Upper lobe of left lung (tissue), 6 donors: ENCODE measurements around the gene BAHD1. TPM values are rescaled to one million over a fixed set of nuclear protein-coding genes. Genes with fewer than 3 reads are reported as not detected.

ENCODE experiments used
- ATAC-seq, 2 donors: fragments of 200-7000 bp; cut with Tn5 transposase; one replicate each; pipeline ENCODE4 v1.9.1; 2022; ENCODE audit warnings: mild to moderate bottlenecking in 2 of 2, moderate library complexity in 2 of 2; ENCODE audit not compliant: low FRiP score in 2 of 2
- DNase-seq, 2 donors: peaks; one replicate each; pipeline ENCODE4 v3.0.0-alpha.2; 2019 to 2020
- H3K27ac ChIP-seq, 4 donors: fragments of 200-600 bp; sonication (generic); one replicate each; pipeline ENCODE4 v1.5.1; 2016 to 2019
- H3K27me3 ChIP-seq, 4 donors: fragments of 200-600 bp; sonication (generic); one replicate each; pipeline ENCODE4 v1.5.1; 2017 to 2019
- H3K36me3 ChIP-seq, 4 donors: fragments of 200-600 bp; sonication (generic); one replicate each; pipeline ENCODE4 v1.5.1; 2016 to 2019
- H3K4me1 ChIP-seq, 4 donors: fragments of 200-600 bp; sonication (generic); one replicate each; pipeline ENCODE4 v1.5.1; 2018 to 2019
- H3K4me3 ChIP-seq, 4 donors: fragments of 200-600 bp; sonication (generic); one replicate each; pipeline ENCODE4 v1.5.1; 2017 to 2019; ENCODE audit warnings: mild to moderate bottlenecking in 2 of 4, moderate library complexity in 1 of 4
- H3K9me3 ChIP-seq, 4 donors: fragments of 200-600 bp; sonication (generic); one replicate each; pipeline ENCODE4 v1.5.1; 2018 to 2019
- EP300 ChIP-seq, 4 donors: sonication (generic); formaldehyde crosslinking; IDR thresholded peaks; one replicate each; pipeline ENCODE4 v1.5.1; 2017; ENCODE audit warnings: antibody characterized with exemption in 4 of 4, control low read depth in 2 of 4
- POLR2A ChIP-seq, 4 donors: fragments of 450-650 bp; IDR thresholded peaks; one replicate each; pipeline ENCODE4 v1.5.1; 2016 to 2017; ENCODE audit warnings: antibody characterized with exemption in 4 of 4, mild to moderate bottlenecking in 2 of 4
- POLR2AphosphoS5 ChIP-seq, 2 donors: sonication (generic); formaldehyde crosslinking; IDR thresholded peaks; one replicate each; pipeline ENCODE4 v1.5.1; 2017; ENCODE audit warnings: antibody characterized with exemption in 2 of 2
- WGBS, 2 donors: methylation state at CpG; one replicate each; pipeline ENCODE4 v1.1.5; 2017 to 2018; 5-methylcytosine and 5-hydroxymethylcytosine counted together
- total RNA-seq, 6 donors: library from RNA; depleted of rRNA in 4 of 6; stranded (reverse); fragments of >200 nt in 4 of 6; gene quantifications; one replicate each; pipeline versions ENCODE4 v1.1.0 to v1.2.1, GENCODE V29; 2016 to 2021
- TF ChIP-seq, protein P1 (sequence below), 6 experiments: fragments of 450-650 bp in 4 of 6; fragments of 200-600 bp in 2 of 6; sonication (generic) in 2 of 6; IDR thresholded peaks; one replicate each; pipeline ENCODE4 v1.5.1; 2016 to 2019; ENCODE audit warnings: antibody characterized with exemption in 6 of 6
- donor health status: DM: no; HTN: no; CAD: no; lungs with moderate emphysema.
- donor health status: DM: no; HTN: yes; CAD: no; lungs with severe emphysema.

The BAHD1 gene
- total RNA-seq, 6 donors from 2014 or later: 21.0 to 36.9 (median 28.5) TPM

DNA sequence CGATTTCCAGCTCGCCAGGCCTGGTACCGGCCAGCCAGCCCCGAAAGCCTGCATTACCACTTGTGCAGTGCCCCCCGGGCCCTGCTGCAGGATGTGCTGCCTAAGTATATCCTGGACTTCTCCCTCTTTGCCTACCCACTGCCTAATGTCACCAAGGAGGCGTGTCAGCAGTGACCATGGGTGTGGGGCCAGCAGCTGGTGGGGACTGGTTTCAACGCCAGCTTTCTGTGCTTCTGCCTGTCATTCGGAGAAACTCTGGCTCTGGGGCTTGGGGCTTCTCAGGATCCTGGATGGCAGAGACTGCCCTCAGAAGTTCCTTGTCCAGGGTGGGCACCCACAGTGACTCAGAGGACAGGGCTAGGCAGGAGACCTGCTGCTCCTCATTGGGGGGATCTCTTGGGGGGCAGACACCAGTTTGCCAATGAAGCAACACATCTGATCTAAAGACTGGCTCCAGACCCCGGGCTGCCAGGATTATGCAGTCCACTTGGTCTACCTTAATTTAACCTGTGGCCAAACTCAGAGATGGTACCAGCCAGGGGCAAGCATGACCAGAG lies 31.5 kb downstream of the BAHD1 start:
- Histone ChIP-seq H3K27me3 (no peaks in the 10 kb centered on the region), H3K4me3 (peak overlapping the region in 3 of 4 donors; percentile 75 to 94 (median 80)), H3K4me1 (peaks cover 8 to 20% (median 13%) of the 10 kb centered on the region in 4 donors), H3K9me3 (no peaks in the 10 kb centered on the region), H3K27ac (peak overlapping the region in 2 of 4 donors; percentile 91 to 93), H3K36me3 (no peaks in the 10 kb centered on the region)
- no peak for ATAC-seq
- no peak for DNase-seq
- TF ChIP-seq POLR2AphosphoS5 (IDR thresholded peaks at IDR 0.05): no peak
- no peak for TF ChIP-seq POLR2A (IDR thresholded peaks at IDR 0.05)
- TF ChIP-seq EP300 (IDR thresholded peaks at IDR 0.05): no peak
- TF ChIP-seq, protein P1, sequence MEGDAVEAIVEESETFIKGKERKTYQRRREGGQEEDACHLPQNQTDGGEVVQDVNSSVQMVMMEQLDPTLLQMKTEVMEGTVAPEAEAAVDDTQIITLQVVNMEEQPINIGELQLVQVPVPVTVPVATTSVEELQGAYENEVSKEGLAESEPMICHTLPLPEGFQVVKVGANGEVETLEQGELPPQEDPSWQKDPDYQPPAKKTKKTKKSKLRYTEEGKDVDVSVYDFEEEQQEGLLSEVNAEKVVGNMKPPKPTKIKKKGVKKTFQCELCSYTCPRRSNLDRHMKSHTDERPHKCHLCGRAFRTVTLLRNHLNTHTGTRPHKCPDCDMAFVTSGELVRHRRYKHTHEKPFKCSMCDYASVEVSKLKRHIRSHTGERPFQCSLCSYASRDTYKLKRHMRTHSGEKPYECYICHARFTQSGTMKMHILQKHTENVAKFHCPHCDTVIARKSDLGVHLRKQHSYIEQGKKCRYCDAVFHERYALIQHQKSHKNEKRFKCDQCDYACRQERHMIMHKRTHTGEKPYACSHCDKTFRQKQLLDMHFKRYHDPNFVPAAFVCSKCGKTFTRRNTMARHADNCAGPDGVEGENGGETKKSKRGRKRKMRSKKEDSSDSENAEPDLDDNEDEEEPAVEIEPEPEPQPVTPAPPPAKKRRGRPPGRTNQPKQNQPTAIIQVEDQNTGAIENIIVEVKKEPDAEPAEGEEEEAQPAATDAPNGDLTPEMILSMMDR (IDR thresholded peaks at IDR 0.05): no peak
- WGBS, 2 donors: 62 to 69% methylated on average over 8 to 9 of the region's 9 CpGs

DNA sequence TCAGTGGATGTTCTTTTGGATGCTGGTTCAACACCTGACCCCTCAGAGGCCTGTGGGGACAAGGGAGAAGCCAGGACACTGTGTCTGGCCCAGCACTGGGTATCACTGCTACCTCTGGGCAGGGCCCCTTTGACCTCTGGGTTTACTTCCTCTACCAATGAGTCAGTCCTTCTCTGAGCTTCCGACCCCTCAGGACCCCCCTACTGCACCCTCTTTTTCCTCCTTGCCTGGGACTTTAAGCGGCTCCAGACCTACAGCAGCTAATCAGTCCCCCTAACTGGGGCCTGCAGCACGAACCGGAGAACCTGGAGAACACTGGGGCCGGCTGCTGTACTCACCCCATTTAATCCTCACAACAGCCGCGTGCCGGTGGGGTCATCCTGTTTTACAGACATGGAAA lies 33.8 kb downstream of the BAHD1 start:
- Histone ChIP-seq H3K4me1 (peaks cover 8 to 20% (median 15%) of the 10 kb centered on the region in 4 donors), H3K27me3 (no peaks in the 10 kb centered on the region), H3K36me3 (no peaks in the 10 kb centered on the region), H3K9me3 (no peaks in the 10 kb centered on the region), H3K27ac (no peak overlapping the region), H3K4me3 (no peak overlapping the region)
- no peak for TF ChIP-seq EP300 (IDR thresholded peaks at IDR 0.05)
- TF ChIP-seq, protein P1 (IDR thresholded peaks at IDR 0.05): no peak
- no peak for ATAC-seq
- 79% methylated on average over 6 to 8 of the region's 8 CpGs for WGBS, 2 donors
- DNase-seq: no peak

DNA sequence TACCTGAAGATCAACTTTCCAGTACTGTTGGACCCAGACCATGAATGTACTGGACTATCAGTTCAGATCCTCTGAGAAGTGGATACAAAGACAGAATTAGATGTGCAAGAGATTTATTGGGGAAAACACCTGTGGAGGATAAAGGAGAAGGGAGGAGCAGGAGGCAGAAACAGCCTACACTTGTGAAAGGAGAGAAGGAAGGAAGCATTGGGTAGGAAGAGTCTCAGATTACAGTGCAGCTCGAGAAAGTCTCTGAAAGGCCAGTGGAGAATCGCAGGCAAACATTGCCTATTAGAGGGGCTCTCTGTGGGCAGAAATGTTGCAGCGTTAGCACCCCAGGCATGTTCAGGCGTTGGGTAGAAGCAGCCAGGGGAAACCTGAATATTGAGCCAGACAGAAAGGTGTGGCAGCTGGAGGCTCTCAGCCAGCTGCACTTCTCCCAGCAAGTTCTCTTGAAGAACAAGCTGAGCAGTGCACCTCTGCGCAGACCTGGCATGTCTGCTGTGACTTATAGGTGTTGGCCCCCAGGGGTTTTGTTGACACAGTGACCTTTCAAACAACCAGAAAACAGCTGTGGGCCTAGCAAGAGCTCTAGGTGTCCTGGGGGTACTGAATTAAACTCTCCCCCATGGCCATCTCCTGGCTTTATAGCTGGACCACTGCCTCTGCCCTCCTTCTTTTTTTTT lies 37.0 kb downstream of the BAHD1 start:
- DNase-seq: peak in 1 of 2 donors; percentile 32
- ATAC-seq: no peak
- WGBS, 2 donors: 46 to 61% methylated on average over 5 of the region's 5 CpGs

DNA sequence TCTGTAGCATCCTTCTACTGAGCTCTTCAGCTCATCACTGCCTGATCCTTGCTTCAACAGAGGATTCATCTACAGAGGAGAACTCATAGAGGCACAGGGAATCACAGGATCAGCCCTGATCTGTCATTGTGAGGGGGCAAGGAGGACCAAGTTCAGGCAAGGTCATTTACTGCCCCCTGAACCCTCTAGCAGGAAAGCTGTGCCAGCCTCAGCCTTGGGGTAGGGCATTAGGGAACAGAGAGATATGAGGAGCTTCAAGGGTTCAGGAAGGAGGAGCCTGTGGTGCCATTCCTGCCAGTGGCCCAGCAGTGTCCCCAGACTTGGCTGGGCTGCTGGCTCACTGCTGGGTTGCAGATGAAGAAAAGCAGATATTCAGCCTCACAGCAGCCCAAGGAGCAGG lies 38.3 kb downstream of the BAHD1 start:
- no peaks in the 10 kb centered on the region for H3K9me3 ChIP-seq
- no peaks in the 10 kb centered on the region for H3K36me3 ChIP-seq
- no peak for TF ChIP-seq EP300 (IDR thresholded peaks at IDR 0.05)
- TF ChIP-seq POLR2AphosphoS5 (IDR thresholded peaks at IDR 0.05): no peak
- TF ChIP-seq POLR2A (IDR thresholded peaks at IDR 0.05): no peak
- TF ChIP-seq, protein P1 (IDR thresholded peaks at IDR 0.05): no peak
- H3K27ac ChIP-seq: no peak overlapping the region
- DNase-seq: no peak
- no peak for ATAC-seq
- H3K27me3 ChIP-seq: no peaks in the 10 kb centered on the region
- no peak overlapping the region for H3K4me3 ChIP-seq
- peaks cover 0 to 4% (median 0%) of the 10 kb centered on the region in 4 donors for H3K4me1 ChIP-seq

More for the DNA sequence above, 37.0 kb downstream of the BAHD1 start:
- Histone ChIP-seq H3K36me3 (no peaks in the 10 kb centered on the region), H3K27me3 (no peaks in the 10 kb centered on the region), H3K27ac (no peak overlapping the region), H3K4me3 (no peak overlapping the region), H3K4me1 (peaks cover 0 to 4% (median 0%) of the 10 kb centered on the region in 4 donors), H3K9me3 (no peaks in the 10 kb centered on the region)
- no peak for TF ChIP-seq EP300 (IDR thresholded peaks at IDR 0.05)
- no peak for TF ChIP-seq POLR2AphosphoS5 (IDR thresholded peaks at IDR 0.05)
- TF ChIP-seq POLR2A (IDR thresholded peaks at IDR 0.05): no peak
- TF ChIP-seq, protein P1 (IDR thresholded peaks at IDR 0.05): no peak
